ENCODE data around the gene P2RY13.

P2RY13 gene

DNA sequence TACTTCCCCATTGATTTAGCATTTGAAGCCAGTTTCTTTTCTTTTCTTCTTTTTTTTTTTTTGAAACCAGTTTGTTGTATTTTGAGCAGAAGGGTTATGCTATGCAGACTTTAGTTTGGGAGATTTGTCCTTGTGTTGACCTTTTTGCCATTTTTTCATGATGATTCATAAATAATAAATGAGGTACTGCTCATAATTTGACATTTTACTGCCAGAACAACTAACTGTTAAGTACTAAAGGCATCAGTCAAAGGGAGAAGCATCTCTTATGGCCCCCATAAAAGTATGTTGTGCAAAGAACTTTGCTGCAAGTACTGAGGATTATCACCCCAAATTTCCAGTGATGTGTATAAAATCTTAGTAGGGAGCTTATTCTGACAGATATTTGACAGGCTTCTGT, 11.0 kb downstream of the P2RY13 start:
- H3K9ac ChIP-seq (ENCODE audit: low read length): no peak overlapping the region
- no peaks in the 10 kb centered on the region for H4K20me1 ChIP-seq (ENCODE audit: insufficient read depth, low read length)
- H3K9me3 ChIP-seq (replicated peaks; ENCODE audit: insufficient read depth, low read length): no peaks in the 10 kb centered on the region
- no peaks in the 10 kb centered on the region for H3K79me2 ChIP-seq (ENCODE audit: low read length)
- no peak overlapping the region for H2AFZ ChIP-seq (ENCODE audit: low read length)
- H3K27me3 ChIP-seq (replicated peaks; ENCODE audit: insufficient read depth, low read length): no peaks in the 10 kb centered on the region
- no peaks in the 10 kb centered on the region for H3K4me1 ChIP-seq (ENCODE audit: low read length)
- no peak for DNase-seq
- H3K36me3 ChIP-seq (replicated peaks; ENCODE audit: insufficient read depth, low read length): no peaks in the 10 kb centered on the region
- H3K9me2 ChIP-seq (replicated peaks; ENCODE audit: insufficient read depth, low read length): no peaks in the 10 kb centered on the region
- no peak overlapping the region for H3K4me3 ChIP-seq (ENCODE audit: low read length)
- H3K27ac ChIP-seq (ENCODE audit: low read length): no peak overlapping the region
- no peak overlapping the region for H3K4me2 ChIP-seq (ENCODE audit: low read depth, low read length)
- no peaks in the 10 kb centered on the region for H3F3A ChIP-seq (ENCODE audit: insufficient read depth, low read length)
- TF ChIP-seq, protein P1, sequence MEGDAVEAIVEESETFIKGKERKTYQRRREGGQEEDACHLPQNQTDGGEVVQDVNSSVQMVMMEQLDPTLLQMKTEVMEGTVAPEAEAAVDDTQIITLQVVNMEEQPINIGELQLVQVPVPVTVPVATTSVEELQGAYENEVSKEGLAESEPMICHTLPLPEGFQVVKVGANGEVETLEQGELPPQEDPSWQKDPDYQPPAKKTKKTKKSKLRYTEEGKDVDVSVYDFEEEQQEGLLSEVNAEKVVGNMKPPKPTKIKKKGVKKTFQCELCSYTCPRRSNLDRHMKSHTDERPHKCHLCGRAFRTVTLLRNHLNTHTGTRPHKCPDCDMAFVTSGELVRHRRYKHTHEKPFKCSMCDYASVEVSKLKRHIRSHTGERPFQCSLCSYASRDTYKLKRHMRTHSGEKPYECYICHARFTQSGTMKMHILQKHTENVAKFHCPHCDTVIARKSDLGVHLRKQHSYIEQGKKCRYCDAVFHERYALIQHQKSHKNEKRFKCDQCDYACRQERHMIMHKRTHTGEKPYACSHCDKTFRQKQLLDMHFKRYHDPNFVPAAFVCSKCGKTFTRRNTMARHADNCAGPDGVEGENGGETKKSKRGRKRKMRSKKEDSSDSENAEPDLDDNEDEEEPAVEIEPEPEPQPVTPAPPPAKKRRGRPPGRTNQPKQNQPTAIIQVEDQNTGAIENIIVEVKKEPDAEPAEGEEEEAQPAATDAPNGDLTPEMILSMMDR (IDR thresholded peaks at IDR 0.05; ENCODE audit: low read length): no peak
- TF ChIP-seq EZH2phosphoT487 (IDR thresholded peaks at IDR 0.05; ENCODE audit: low read length) (no peak), EZH2 (optimal IDR thresholded peaks at IDR 0.05; ENCODE audit: low read depth, low read length) (no peak)

DNA sequence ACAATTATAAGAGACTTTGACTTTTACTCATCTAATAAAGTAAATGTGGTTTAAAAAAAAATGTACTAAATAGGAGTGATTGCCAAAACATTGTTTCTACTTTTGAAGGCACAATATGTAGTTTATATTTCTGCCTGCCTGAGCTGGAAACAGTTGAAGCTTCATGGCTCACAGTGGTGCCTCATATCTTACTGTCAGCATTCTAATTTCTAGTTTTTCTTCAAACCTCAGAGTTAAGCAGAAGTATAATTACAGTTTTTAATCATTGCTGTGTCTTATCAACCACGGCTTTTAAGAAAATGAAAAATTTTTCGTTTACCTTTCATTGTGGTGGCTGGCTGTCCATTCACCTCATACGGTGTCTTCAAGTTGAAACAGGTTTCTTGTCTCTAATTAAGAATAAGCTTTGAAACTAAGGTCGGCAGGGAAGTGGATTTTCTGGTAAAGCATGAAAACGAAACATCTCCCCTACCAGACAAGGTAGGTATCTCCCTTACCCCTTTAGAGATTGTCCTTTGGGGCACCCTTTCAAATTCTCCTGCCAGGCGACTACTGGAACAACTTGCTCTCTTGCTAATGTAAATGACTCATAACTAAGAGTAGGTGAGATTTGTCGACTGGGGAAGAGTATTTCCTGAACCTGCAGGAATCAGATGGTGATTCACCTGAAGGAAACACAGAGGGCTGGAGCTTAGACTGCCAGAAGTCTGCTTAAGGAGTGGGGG, 12.9 kb downstream of the P2RY13 start, which contains the start of gene GPR87:
TSS of gene GPR87 (minus strand) at position 554 of the 725 bp plus-strand sequence. CDS start 16,720 bp downstream, outside the sequence.
- TF ChIP-seq, protein P1 (IDR thresholded peaks at IDR 0.05; ENCODE audit: low read length): no peak
- TF ChIP-seq EZH2 (optimal IDR thresholded peaks at IDR 0.05; ENCODE audit: low read depth, low read length): no peak
- no peak for TF ChIP-seq EZH2phosphoT487 (IDR thresholded peaks at IDR 0.05; ENCODE audit: low read length)
- Histone ChIP-seq H2AFZ (ENCODE audit: low read length) (no peak within 1 kb of the TSS), H3K79me2 (ENCODE audit: low read length) (no peaks in the 10 kb centered on the region), H3K27ac (ENCODE audit: low read length) (no peak within 1 kb of the TSS), H3K9ac (ENCODE audit: low read length) (no peak within 1 kb of the TSS), H3K36me3 (replicated peaks; ENCODE audit: insufficient read depth, low read length) (no peaks in the 10 kb centered on the region), H4K20me1 (ENCODE audit: insufficient read depth, low read length) (no peaks in the 10 kb centered on the region), H3K4me3 (ENCODE audit: low read length) (no peak within 1 kb of the TSS), H3K27me3 (replicated peaks; ENCODE audit: insufficient read depth, low read length) (no peaks in the 10 kb centered on the region), H3F3A (ENCODE audit: insufficient read depth, low read length) (no peaks in the 10 kb centered on the region), H3K4me2 (ENCODE audit: low read depth, low read length) (no peak within 1 kb of the TSS), H3K9me3 (replicated peaks; ENCODE audit: insufficient read depth, low read length) (no peaks in the 10 kb centered on the region), H3K9me2 (replicated peaks; ENCODE audit: insufficient read depth, low read length) (no peaks in the 10 kb centered on the region), H3K4me1 (ENCODE audit: low read length) (no peaks in the 10 kb centered on the region)
- DNase-seq: no peak

DNA sequence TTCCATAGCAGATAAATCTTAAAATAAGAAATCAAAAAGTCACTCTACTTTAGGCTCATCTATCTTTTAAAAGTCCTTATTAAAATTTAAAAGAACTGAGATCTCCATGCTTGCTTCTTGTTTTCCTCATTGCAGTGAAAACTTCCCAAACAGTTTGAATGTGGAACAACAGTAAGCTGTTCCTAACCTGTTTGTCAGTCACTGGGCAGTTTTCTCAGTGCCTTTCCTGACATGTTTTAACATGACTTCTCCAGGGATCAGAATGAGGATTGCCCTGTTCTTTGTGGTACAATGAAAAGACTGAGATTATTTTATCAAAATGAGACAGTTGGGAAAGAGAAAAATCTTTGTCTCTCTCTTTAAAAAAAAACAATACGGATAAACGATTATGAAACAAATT, 13.5 kb downstream of the P2RY13 start:
- no peak overlapping the region for H3K4me3 ChIP-seq (ENCODE audit: low read length)
- H4K20me1 ChIP-seq (ENCODE audit: insufficient read depth, low read length): no peaks in the 10 kb centered on the region
- H3K9me2 ChIP-seq (replicated peaks; ENCODE audit: insufficient read depth, low read length): no peaks in the 10 kb centered on the region
- no peak overlapping the region for H3K27ac ChIP-seq (ENCODE audit: low read length)
- no peak for DNase-seq
- TF ChIP-seq EZH2 (optimal IDR thresholded peaks at IDR 0.05; ENCODE audit: low read depth, low read length) (no peak), EZH2phosphoT487 (IDR thresholded peaks at IDR 0.05; ENCODE audit: low read length) (no peak)
- TF ChIP-seq, protein P1 (IDR thresholded peaks at IDR 0.05; ENCODE audit: low read length): no peak
- H3K79me2 ChIP-seq (ENCODE audit: low read length): no peaks in the 10 kb centered on the region
- H3K4me1 ChIP-seq (ENCODE audit: low read length): no peaks in the 10 kb centered on the region
- H3K36me3 ChIP-seq (replicated peaks; ENCODE audit: insufficient read depth, low read length): no peaks in the 10 kb centered on the region
- H3K9ac ChIP-seq (ENCODE audit: low read length): no peak overlapping the region
- H2AFZ ChIP-seq (ENCODE audit: low read length): no peak overlapping the region
- H3K4me2 ChIP-seq (ENCODE audit: low read depth, low read length): no peak overlapping the region
- no peaks in the 10 kb centered on the region for H3F3A ChIP-seq (ENCODE audit: insufficient read depth, low read length)
- no peaks in the 10 kb centered on the region for H3K9me3 ChIP-seq (replicated peaks; ENCODE audit: insufficient read depth, low read length)
- no peaks in the 10 kb centered on the region for H3K27me3 ChIP-seq (replicated peaks; ENCODE audit: insufficient read depth, low read length)
